ENCODE data around the gene FGD3. TPM values are rescaled to one million over a fixed set of nuclear protein-coding genes. Genes with fewer than 3 reads are reported as not detected.

FGD3 gene
- total RNA-seq, 6 donors from 2014 or later, result 14.0 to 45.1 (median 22.3) TPM

DNA sequence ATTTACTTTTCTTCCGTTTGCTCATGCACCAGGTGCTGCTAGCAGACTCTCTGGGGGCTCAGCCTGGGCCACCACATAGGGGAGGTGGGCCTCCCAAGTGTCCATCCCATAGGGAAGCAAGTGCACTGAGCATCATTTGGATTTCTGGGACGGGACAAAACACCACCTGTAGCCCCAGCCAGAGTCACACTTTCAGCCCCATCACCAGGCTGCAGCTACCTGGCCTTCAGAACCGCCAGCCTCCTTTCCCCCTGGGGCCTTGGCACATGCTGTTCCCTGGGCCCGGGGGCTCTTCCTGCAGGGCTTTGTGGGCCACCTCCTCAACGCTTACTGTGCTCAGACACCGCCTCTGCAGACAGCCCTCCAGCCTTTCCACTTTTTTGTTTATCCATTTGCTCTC is 91.6 kb downstream of the FGD3 start:
- Histone ChIP-seq H3K27ac (no peak overlapping the region), H3K9me3 (no peaks in the 10 kb centered on the region), H3K4me3 (no peak overlapping the region), H3K36me3 (peaks cover 0 to 19% (median 9%) of the 10 kb centered on the region in 4 donors), H3K4me1 (peaks cover 0 to 13% (median 11%) of the 10 kb centered on the region in 4 donors), H3K27me3 (no peaks in the 10 kb centered on the region)
- no peak for ATAC-seq (ENCODE audit: low FRiP score in 2 of 2)
- WGBS, 2 donors, result 71 to 76% methylated on average over 6 of the region's 6 CpGs
- TF ChIP-seq POLR2A (IDR thresholded peaks at IDR 0.05) (no peak), EP300 (IDR thresholded peaks at IDR 0.05) (no peak), POLR2AphosphoS5 (IDR thresholded peaks at IDR 0.05) (no peak)
- TF ChIP-seq, protein P1, sequence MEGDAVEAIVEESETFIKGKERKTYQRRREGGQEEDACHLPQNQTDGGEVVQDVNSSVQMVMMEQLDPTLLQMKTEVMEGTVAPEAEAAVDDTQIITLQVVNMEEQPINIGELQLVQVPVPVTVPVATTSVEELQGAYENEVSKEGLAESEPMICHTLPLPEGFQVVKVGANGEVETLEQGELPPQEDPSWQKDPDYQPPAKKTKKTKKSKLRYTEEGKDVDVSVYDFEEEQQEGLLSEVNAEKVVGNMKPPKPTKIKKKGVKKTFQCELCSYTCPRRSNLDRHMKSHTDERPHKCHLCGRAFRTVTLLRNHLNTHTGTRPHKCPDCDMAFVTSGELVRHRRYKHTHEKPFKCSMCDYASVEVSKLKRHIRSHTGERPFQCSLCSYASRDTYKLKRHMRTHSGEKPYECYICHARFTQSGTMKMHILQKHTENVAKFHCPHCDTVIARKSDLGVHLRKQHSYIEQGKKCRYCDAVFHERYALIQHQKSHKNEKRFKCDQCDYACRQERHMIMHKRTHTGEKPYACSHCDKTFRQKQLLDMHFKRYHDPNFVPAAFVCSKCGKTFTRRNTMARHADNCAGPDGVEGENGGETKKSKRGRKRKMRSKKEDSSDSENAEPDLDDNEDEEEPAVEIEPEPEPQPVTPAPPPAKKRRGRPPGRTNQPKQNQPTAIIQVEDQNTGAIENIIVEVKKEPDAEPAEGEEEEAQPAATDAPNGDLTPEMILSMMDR (IDR thresholded peaks at IDR 0.05), result no peak
- no peak for DNase-seq

DNA sequence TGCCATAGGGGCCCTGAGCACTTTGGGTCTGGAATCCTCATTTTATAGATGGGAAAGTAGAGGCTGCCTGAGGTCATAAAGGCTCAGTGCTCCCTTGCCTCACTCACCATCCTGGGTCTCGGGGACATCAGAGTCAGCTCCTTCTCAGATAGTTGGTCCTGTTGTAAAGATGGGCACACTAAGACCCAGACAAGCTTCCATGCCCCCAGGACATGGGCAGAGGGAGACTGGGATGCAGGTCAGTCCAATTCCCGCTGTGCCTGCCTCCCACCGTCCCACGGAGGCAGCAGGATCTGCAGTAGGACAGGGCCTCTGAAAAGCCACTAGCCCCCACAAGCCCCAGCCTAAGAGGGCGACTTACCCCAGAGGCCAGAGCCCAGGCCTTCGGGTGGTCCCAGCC is 92.1 kb downstream of the FGD3 start:
- no peaks in the 10 kb centered on the region for H3K27me3 ChIP-seq
- ATAC-seq (ENCODE audit: low FRiP score in 2 of 2) (no peak), DNase-seq (no peak)

DNA sequence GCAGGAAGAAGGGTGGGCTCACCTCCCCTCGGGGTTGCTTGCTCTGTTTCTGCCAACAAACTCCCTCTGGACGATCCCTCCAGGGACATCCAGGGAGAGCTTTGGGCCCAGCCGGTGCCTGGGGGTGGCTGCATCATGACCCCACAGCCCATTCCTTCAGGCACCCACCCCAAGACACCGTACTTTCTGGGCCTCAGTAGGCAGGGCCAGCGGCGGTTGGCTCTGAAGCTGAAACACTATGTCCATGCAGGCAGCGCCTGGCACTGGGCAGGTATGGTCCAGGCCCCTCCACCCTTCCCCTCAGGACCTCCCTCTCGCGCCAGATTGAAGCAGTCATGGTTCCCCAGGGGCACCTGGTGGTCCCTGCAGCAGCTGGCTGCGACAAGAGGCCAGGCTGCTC is 92.7 kb downstream of the FGD3 start:
- 80 to 100% methylated on average over 7 to 10 of the region's 10 CpGs for WGBS, 2 donors

More for the DNA sequence above, 92.1 kb downstream of the FGD3 start:
- 89 to 100% methylated on average over 1 to 6 of the region's 6 CpGs for WGBS, 2 donors
- Histone ChIP-seq H3K9me3 (no peaks in the 10 kb centered on the region), H3K27ac (no peak overlapping the region), H3K36me3 (peaks cover 0 to 17% (median 7%) of the 10 kb centered on the region in 4 donors), H3K4me1 (peaks cover 0 to 13% (median 11%) of the 10 kb centered on the region in 4 donors), H3K4me3 (no peak overlapping the region)
- TF ChIP-seq POLR2A (IDR thresholded peaks at IDR 0.05), result no peak

DNA sequence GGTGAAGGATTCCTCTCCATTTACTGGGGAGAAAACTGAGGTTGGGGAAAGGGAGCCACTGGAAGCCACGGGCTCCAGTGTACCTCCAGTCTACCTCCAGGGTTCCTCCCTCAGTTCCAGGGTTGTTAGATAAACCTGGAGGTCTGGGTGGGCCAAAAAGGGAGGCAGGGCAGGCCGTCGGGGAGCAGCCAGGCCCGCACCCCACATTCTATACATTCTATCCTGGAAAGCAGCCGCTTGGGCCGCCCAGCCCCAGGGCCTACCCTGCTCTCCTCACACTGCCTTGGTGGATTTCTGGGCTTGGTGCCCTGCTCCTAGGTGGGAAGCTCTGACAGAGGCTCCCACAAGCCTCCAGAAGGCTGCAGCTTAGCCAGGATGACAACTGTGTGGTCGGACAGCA is 93.1 kb downstream of the FGD3 start:
- no peaks in the 10 kb centered on the region for H3K9me3 ChIP-seq
- H3K4me1 ChIP-seq, result peaks cover 0 to 15% (median 12%) of the 10 kb centered on the region in 4 donors
- peaks cover 0 to 8% (median 1%) of the 10 kb centered on the region in 4 donors for H3K36me3 ChIP-seq
- no peak overlapping the region for H3K27ac ChIP-seq
- TF ChIP-seq EP300 (IDR thresholded peaks at IDR 0.05) (no peak), POLR2AphosphoS5 (IDR thresholded peaks at IDR 0.05) (no peak)
- 82 to 94% methylated on average over 1 to 7 of the region's 7 CpGs for WGBS, 2 donors
- DNase-seq (no peak), ATAC-seq (ENCODE audit: low FRiP score in 2 of 2) (no peak)
- no peaks in the 10 kb centered on the region for H3K27me3 ChIP-seq
- H3K4me3 ChIP-seq, result no peak overlapping the region

More for the DNA sequence above, 92.7 kb downstream of the FGD3 start:
- TF ChIP-seq, protein P1 (IDR thresholded peaks at IDR 0.05), result no peak
- no peak for TF ChIP-seq POLR2AphosphoS5 (IDR thresholded peaks at IDR 0.05)
- TF ChIP-seq EP300 (IDR thresholded peaks at IDR 0.05), result no peak
- no peak for TF ChIP-seq POLR2A (IDR thresholded peaks at IDR 0.05)
- Histone ChIP-seq H3K9me3 (no peaks in the 10 kb centered on the region), H3K4me1 (peaks cover 0 to 14% (median 12%) of the 10 kb centered on the region in 4 donors), H3K27me3 (no peaks in the 10 kb centered on the region), H3K4me3 (no peak overlapping the region), H3K27ac (no peak overlapping the region), H3K36me3 (peaks cover 0 to 12% (median 3%) of the 10 kb centered on the region in 4 donors)
- DNase-seq (no peak), ATAC-seq (ENCODE audit: low FRiP score in 2 of 2) (no peak)

DNA sequence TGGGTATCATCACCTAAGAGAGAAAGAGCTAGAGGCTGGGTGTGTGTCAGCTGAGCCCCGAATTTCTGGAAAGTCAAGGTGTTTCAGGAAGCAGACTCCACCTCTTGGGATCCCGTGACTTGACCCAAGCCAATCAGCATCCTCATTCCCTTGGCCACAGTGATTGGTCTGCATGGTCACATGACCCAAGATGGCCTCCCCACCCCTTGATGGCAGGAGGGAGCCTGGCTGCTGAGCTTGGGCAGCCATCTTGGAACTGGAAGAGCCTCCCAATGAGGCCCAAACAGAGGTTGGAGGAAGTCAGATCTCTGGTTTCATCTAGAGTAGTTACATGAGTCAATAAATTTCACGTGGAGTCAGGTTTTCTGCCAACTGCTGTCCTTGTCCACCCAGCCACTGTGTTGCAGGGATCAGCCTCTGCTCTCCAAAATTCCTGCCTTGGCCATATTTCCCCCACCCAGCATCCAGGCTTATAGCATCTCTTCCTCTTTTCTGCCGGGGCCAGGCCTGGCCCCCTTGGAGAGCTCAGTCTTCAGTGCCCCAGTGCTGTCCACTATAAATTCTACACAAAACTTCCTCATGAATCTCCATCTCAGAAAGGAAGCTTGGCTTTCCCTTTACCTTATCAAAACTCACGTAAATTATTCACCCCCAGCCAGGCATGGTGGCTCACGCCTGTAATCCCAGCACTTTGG is 93.9 kb downstream of the FGD3 start:
- no peak for ATAC-seq (ENCODE audit: low FRiP score in 2 of 2)
- WGBS, 2 donors, result 84 to 87% methylated on average over 5 to 6 of the region's 6 CpGs

More for the DNA sequence above, 93.9 kb downstream of the FGD3 start:
- DNase-seq, result no peak
- Histone ChIP-seq H3K36me3 (no peaks in the 10 kb centered on the region), H3K9me3 (no peaks in the 10 kb centered on the region), H3K4me3 (no peak overlapping the region), H3K27ac (no peak overlapping the region), H3K27me3 (no peaks in the 10 kb centered on the region), H3K4me1 (peaks cover 0 to 15% (median 12%) of the 10 kb centered on the region in 4 donors)
- TF ChIP-seq, protein P1 (IDR thresholded peaks at IDR 0.05), result no peak
- TF ChIP-seq POLR2AphosphoS5 (IDR thresholded peaks at IDR 0.05), result no peak
- TF ChIP-seq EP300 (IDR thresholded peaks at IDR 0.05), result no peak
- no peak for TF ChIP-seq POLR2A (IDR thresholded peaks at IDR 0.05)

Measured in upper lobe of left lung (tissue), 6 donors.